ENCODE measurements around the gene SAP25.
"Not testable (repeated sequence)": the region's sequence is repeated elsewhere in the genome, so short reads cannot be mapped to it uniquely, and the experiment has no call there.

SAP25 gene

GRCh38 chr7:100568176-100568895, 5.4 kb downstream of the SAP25 start:
- DNase-seq (ENCODE audit: extremely low spot score), result no peak
- ChIA-PET CTCF (interaction anchor here (0.5 to 0.9 kb wide), 5 partner anchors 10 to 391 kb away, joined by 3 to 5 read pairs (median 3); partner anchors contain the start of genes FBXO24, GPC2, LRCH4 and STAG3), POLR2A (interaction anchor here (0.9 to 1.5 kb wide), 3 partner anchors 16 to 124 kb away, joined by 3 to 5 read pairs (median 3); partner anchors contain the start of gene FBXO24)
- TF ChIP-seq SP1 (IDR thresholded peaks at IDR 0.05) (no peak), TARDBP (IDR thresholded peaks at IDR 0.05) (no peak), CTBP1 (IDR thresholded peaks at IDR 0.05; ENCODE audit: borderline replicate concordance) (no peak), ELF4 (IDR thresholded peaks at IDR 0.05) (no peak), PKNOX1 (IDR thresholded peaks at IDR 0.05) (no peak), HDGF (IDR thresholded peaks at IDR 0.05; ENCODE audit: borderline replicate concordance) (no peak), FOXK2 (IDR thresholded peaks at IDR 0.05) (no peak), BHLHE40 (IDR thresholded peaks at IDR 0.05; ENCODE audit: borderline replicate concordance) (no peak), SUZ12 (IDR thresholded peaks at IDR 0.05) (no peak), L3MBTL2 (conservative IDR thresholded peaks at IDR 0.05) (no peak), NFRKB (IDR thresholded peaks at IDR 0.05) (no peak), FOXM1 (IDR thresholded peaks at IDR 0.05; ENCODE audit: borderline replicate concordance) (no peak), ARNT (IDR thresholded peaks at IDR 0.05) (no peak), ZNF384 (IDR thresholded peaks at IDR 0.05) (no peak), LEF1 (IDR thresholded peaks at IDR 0.05; ENCODE audit: borderline replicate concordance) (no peak), FOXA1 (IDR thresholded peaks at IDR 0.05) (no peak)

- POLR2A ChIA-PET, result interaction anchor here (0.9 to 1.4 kb wide), 2 partner anchors 19 to 123 kb away, joined by 3 to 4 read pairs; partner anchors contain the start of gene FBXO24
- no peak for TF ChIP-seq BHLHE40 (IDR thresholded peaks at IDR 0.05; ENCODE audit: borderline replicate concordance)
- TF ChIP-seq CTBP1 (IDR thresholded peaks at IDR 0.05; ENCODE audit: borderline replicate concordance), result no peak
- no peak for TF ChIP-seq FOXK2 (IDR thresholded peaks at IDR 0.05)
- no peak for TF ChIP-seq SUZ12 (IDR thresholded peaks at IDR 0.05)
- no peak for TF ChIP-seq SP1 (IDR thresholded peaks at IDR 0.05)
- TF ChIP-seq ZNF384 (IDR thresholded peaks at IDR 0.05), result no peak
- TF ChIP-seq HDGF (IDR thresholded peaks at IDR 0.05; ENCODE audit: borderline replicate concordance), result no peak
- no peak for TF ChIP-seq L3MBTL2 (conservative IDR thresholded peaks at IDR 0.05)
- TF ChIP-seq NFRKB (IDR thresholded peaks at IDR 0.05), result no peak
- TF ChIP-seq FOXA1 (IDR thresholded peaks at IDR 0.05), result no peak
- no peak for DNase-seq (ENCODE audit: extremely low spot score)
- CTCF ChIA-PET, result interaction anchor here (0.5 to 1.5 kb wide), 2 partner anchors 62 to 213 kb away, joined by 3 read pairs; no protein-coding TSS in a partner anchor
Measured at GRCh38 chr7:100567751-100568175, 5.9 kb downstream of the SAP25 start.

DNA sequence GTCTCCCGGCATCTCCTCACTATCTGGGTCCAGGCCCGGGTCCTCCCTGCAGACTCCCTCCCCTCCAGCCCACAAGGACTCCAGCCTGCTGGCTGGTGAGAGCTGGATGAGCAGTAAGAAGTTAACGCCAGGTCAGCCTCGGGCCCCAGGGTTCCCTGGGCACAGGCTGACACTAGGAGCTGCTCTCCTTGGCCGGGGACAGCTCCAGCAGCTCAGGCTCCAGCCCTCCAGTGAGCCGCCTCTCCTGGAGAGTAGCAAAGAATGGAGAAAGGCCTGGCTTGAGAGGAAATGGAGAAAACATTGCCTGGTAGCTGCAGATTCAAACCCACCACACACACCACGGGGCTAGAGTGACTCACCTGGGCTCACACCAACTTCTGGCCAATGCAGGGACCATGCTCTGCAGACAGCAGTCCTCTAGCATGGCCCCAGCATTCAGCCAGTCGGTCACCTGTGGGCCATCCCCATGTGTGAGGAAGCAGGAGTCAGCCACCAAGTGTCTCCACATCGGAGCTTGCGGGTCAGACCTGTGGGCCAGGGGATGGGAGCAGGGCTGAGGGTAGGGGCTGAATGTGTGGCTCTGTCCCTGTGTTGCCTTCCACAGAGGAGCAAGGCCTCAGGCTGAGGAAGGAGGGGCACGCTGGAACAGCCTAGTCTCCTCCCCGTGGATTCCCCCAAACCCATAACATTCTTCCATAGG, 6.5 kb downstream of the SAP25 start:
- CTCF ChIA-PET, result interaction anchor here (1.5 kb wide), 1 partner anchor 62 kb away, joined by 3 read pairs; no protein-coding TSS in a partner anchor
- TF ChIP-seq PKNOX1 (IDR thresholded peaks at IDR 0.05) (no peak), FOXA1 (IDR thresholded peaks at IDR 0.05) (no peak), ZNF384 (IDR thresholded peaks at IDR 0.05) (no peak), SP1 (IDR thresholded peaks at IDR 0.05) (no peak), CTBP1 (IDR thresholded peaks at IDR 0.05; ENCODE audit: borderline replicate concordance) (no peak), FOXM1 (IDR thresholded peaks at IDR 0.05; ENCODE audit: borderline replicate concordance) (no peak), L3MBTL2 (conservative IDR thresholded peaks at IDR 0.05) (no peak), NFRKB (IDR thresholded peaks at IDR 0.05) (no peak), BHLHE40 (IDR thresholded peaks at IDR 0.05; ENCODE audit: borderline replicate concordance) (no peak), SUZ12 (IDR thresholded peaks at IDR 0.05) (no peak), FOXK2 (IDR thresholded peaks at IDR 0.05) (no peak), TARDBP (IDR thresholded peaks at IDR 0.05) (no peak), ELF4 (IDR thresholded peaks at IDR 0.05) (no peak), LEF1 (IDR thresholded peaks at IDR 0.05; ENCODE audit: borderline replicate concordance) (no peak), ARNT (IDR thresholded peaks at IDR 0.05) (no peak), HDGF (IDR thresholded peaks at IDR 0.05; ENCODE audit: borderline replicate concordance) (no peak)
- DNase-seq (ENCODE audit: extremely low spot score), result no peak
- POLR2A ChIA-PET, result interaction anchor here (1.4 kb wide), 1 partner anchor 19 kb away, joined by 4 read pairs; the partner anchor contains the start of gene FBXO24

DNA sequence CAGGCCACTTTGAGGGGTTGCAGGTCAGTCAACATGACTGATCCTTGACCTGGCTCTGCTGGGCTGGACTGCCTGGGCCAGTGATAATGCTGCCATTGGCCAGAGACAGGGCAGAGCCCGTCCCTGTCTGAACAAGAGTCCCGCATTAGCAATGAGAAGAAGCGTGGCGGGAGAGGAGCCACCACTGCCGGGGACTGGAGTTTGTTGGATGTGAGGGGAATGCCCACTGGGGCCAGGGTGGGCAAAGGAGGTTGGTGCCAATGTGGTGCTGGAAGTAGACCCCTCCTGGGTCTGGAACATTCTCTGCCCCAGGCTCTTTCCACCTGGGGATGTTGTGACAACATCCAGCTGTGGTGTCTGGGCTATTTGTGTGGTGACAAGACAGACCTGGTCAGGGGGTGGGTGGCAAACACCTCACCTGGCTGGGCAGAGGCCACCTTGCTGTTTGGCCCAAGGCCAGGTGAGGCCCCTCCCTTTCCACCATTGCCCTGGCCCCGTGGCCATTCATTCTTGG, 7.6 kb downstream of the SAP25 start:
- TF ChIP-seq LEF1 (IDR thresholded peaks at IDR 0.05; ENCODE audit: borderline replicate concordance) (no peak), ZNF384 (IDR thresholded peaks at IDR 0.05) (no peak), FOXK2 (IDR thresholded peaks at IDR 0.05) (no peak)
- no peak for DNase-seq (ENCODE audit: extremely low spot score)
- CTCF ChIA-PET, result interaction anchor here (0.8 kb wide), 2 partner anchors 18 to 35 kb away, joined by 3 to 4 read pairs; no protein-coding TSS in a partner anchor
- POLR2A ChIA-PET, result interaction anchor here (1.4 kb wide), 1 partner anchor 20 kb away, joined by 4 read pairs; the partner anchor contains the start of gene FBXO24

GRCh38 chr7:100565133-100565571, 8.5 kb downstream of the SAP25 start:
- POLR2A ChIA-PET, result no interaction called here
- CTCF ChIA-PET, result interaction anchor here (0.7 to 1.8 kb wide), 5 partner anchors 19 to 140 kb away, joined by 3 to 8 read pairs (median 4); no protein-coding TSS in a partner anchor

DNA sequence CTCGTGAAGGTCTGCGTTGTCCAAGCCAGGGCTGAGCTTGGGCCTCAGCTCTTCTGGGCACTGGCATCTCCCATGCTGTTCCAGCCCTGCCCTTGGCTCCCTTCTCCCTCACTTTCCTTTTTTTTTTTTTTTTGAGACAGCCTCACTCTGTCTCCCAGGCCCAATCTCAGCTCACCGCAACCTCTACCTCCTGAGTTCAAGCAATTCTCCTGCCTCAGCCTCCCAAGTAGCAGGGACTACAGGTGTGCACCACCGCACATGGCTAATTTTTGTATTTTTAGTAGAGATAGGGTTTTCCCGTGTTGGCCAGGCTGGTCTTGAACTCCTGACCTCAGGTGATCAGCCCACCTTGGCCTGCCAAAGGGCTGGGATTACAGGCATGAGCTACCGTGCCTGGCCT, 9.3 kb downstream of the SAP25 start:
- POLR2A ChIA-PET, result interaction anchor here (0.9 to 1.7 kb wide), 2 partner anchors 22 to 24 kb away, joined by 3 to 8 read pairs; partner anchors contain the start of gene FBXO24

More at GRCh38 chr7:100565133-100565571, 8.5 kb downstream of the SAP25 start:
- TF ChIP-seq FOXK2 (IDR thresholded peaks at IDR 0.05) (no peak), LEF1 (IDR thresholded peaks at IDR 0.05; ENCODE audit: borderline replicate concordance) (no peak), BHLHE40 (IDR thresholded peaks at IDR 0.05; ENCODE audit: borderline replicate concordance) (no peak), ZNF384 (IDR thresholded peaks at IDR 0.05) (no peak), HDGF (IDR thresholded peaks at IDR 0.05; ENCODE audit: borderline replicate concordance) (no peak), ELF4 (IDR thresholded peaks at IDR 0.05) (no peak), SP1 (IDR thresholded peaks at IDR 0.05) (no peak)
- DNase-seq (ENCODE audit: extremely low spot score), result no peak

More for the DNA sequence above, 9.3 kb downstream of the SAP25 start:
- not testable (repeated sequence) for DNase-seq (ENCODE audit: extremely low spot score)
- CTCF ChIA-PET, result interaction anchor here (0.6 to 2.1 kb wide), 8 partner anchors 9 to 134 kb away, joined by 3 to 8 read pairs (median 5); no protein-coding TSS in a partner anchor

Data from HEK293T (cell line).